Left hindlimb (tissue), 1 donor: ENCODE measurements around the gene PSMB5.

ENCODE experiments used
- DNase-seq: peaks from one replicate; pipeline ENCODE4 v3.0.0-alpha.2; 2018

Gene PSMB5

DNA sequence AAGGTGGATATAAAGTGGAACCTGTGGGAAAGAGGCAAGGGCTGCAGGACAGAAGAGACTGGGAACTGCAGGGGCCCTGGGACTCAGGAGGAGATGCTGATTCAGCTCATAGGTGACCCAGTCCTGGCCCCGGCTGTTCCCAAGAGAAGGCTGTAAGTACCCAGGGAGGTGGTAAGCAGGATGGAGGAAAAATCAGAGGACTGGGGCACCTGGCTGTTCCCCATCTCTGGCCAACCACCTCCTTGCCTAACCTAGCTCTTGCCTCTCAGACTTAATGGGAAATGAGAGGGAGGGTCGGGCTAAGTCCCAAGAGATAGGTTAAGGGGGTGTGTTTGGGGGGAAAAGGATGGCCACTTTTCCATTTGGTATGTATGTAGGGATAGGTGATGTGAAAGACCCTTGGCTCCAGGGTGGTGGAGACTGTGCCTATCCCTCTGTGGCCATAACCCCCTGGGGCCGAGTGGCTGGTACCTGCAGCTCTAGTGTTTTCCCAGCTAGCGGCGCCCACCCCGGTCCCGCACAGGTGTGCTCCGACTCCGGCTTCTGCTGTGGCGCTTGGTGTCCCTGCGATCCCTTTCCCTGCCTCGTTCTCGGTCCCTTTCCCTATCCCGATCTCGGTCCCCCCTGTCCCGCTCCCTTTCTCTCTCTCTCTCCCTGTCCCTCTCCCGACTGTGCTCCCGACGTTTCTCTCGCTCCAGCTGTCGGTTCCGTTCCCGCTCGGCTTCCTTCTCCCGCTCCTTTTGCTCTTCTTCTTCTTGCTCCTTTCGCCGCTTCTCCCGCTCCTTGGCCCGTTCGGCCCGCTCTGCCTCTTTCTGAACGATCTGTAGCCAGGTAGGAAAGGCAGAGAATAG, 24.2 kb upstream of the PSMB5 start:
- DNase-seq, result no peak

DNA sequence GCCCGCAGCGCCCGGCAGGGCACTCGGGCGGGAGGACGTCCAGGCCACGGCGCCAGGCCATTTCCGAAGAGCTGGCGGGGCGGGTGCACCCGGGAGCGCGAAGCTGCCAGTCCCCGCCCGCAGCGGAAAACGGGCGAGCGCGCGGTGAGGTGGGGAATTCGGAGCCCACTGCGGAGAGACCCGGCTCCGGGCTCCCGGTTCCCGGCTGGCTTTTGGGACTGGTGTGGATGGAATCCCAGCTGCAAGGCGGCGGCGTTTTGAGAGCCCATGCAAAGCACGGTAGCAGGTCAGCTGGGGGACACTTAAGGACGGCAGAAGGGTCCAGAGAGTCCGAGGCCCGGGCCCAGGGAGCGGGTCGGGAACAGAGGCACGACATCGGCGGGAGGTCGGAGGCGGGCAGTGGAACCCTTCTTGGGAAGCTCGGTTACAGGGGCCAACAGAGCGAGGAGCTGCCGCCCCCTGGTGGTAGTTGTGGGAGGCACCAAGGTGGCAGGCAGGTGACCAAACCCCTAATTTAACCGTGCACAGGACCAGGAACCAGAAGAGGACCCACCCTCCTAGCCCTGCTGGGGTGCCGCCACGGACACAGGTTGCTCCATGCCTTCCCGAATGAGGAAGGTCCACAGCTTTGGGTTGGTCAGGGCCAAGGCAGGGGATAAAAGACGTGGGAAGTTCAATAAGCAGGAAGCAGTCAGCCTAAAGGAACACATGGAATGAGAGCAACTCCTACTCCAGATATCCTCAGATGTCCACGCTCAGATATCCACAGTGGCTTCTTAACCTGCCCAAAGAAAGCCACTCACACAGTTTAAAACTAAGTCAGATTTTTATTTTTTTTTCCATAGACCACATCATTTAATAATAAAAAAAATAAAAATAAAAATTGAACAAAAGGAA, 23.3 kb upstream of the PSMB5 start:
- DNase-seq, result peak; percentile 91

DNA sequence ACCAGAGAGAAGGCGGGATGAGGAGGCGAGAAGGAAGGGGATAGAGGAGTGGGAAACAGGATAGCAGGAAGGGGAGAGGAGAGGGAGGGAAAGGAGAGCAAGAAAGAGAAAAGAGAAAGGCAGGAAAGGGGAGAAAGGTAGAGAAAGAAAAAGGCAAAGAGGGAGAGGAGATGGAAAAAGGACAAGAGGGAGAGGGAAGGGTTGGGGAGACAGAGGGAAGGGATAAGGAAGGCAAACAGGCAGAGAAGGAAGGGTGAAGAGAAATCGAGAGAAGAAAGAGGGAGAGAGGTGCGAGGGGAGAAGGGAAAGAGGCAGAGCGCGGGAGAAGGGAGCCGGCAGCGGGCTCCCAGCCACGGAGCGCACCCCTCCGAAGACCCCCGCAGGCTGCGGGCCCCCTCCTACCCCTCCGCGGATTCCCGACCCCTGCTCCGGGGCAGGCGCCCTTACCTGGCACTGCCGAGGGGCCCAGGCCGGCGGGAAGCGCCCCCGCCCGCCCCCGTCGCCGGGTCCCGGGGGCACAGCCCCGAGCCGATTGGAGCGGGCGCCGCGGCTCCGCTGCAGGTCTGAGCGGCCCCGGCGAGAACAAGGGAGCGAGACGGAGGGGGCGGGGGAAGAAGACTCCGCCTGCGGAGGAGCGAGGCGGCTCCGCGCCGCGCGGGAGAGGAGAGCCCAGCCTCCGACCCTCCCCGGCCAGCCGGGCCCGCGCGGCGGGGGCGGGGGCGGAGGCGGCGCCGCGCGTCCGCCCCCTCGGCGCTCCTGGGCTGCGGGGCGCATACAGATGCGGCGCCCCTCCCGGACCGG, 22.5 kb upstream of the PSMB5 start, which contains the start of gene CDH24:
TSS of gene CDH24 (minus strand) at position 565 of the 801 bp plus-strand sequence. CDS start 1,787 bp downstream, outside the sequence.
- DNase-seq, result peak; percentile 84

DNA sequence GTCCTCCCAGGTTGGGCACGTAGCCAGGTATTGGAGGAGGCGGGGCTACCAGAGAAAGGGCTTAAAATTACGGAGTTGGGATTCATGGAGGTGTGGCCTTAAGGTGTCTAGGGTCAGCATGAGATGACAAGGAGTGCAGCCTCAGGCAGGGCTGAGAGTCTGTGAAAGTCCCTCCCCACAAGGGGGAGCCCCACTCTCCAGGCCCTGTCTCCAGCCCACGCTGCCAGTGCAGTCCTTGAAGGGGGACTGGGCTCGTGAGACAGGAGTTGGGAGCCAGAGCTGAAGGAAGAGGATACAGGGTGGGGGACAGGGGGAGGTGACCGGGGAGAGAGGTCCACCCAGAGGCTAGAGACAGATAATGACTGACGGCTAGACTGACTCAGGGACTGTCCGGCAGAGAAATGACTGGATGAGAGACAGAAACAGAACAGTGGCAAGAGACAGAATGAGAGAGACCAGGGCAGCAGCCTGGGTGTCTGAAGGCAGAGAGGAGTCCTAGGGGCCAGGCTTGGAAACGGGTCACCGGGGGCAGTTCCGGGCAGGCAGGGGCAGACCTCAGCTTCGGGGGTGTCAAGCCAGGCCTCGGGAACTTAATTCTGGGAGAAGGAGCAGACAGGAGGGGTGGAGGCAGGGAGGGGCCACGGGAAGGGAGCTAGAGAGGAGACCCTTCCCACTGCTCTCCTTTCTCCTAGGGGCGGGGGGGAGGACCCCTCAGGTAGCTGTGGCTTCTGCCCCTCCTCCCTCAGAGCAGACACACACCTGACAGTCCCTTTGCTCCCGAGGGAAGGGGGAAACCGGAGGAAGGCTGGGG, 21.6 kb upstream of the PSMB5 start:
- DNase-seq, result peak; percentile 66

DNA sequence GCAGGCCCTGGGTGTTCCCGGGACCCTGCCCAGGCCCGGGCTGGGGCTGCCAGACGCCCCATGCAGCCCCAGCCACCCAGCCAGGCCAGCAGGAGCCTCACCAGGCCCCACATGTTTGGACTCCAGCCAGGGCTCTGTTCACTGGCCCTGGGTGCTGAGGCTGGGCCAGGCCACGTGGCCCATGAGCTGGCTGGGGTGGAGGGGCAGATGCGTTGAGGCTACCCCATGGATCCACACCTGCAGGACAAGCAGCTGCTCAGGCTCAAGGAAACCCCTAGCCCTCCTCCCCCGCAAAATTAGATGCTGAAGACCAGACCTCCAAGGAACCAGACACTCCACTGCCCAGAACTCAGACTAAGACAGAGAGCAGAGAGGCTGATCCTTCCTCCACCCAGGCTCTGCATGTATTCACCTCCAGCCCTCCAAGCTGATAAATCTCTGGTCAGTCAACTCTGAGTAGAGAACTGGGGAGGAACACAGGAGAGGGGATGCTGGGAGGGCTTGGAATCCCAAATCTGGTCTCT, 21.0 kb upstream of the PSMB5 start:
- DNase-seq, result no peak

DNA sequence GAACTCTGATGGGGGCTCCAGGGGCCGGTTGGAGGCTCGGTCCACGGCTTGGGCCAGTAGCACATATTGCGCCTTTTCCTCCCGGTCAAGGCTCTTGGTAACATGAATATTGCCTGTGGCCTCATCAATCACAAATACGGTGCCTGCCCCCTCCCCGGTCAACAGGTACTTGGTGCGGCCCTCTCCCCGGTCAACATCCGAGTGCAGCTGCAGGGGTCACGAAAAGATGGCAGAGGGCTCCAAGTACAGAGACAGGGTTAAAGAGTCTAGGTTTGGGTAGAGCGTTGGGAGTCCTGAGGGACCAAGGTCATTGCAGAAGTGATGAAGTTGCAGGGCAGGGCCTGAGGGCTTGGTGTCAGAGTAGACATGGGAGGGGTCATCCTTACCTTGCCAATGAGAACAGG, 20.4 kb upstream of the PSMB5 start:
- no peak for DNase-seq

DNA sequence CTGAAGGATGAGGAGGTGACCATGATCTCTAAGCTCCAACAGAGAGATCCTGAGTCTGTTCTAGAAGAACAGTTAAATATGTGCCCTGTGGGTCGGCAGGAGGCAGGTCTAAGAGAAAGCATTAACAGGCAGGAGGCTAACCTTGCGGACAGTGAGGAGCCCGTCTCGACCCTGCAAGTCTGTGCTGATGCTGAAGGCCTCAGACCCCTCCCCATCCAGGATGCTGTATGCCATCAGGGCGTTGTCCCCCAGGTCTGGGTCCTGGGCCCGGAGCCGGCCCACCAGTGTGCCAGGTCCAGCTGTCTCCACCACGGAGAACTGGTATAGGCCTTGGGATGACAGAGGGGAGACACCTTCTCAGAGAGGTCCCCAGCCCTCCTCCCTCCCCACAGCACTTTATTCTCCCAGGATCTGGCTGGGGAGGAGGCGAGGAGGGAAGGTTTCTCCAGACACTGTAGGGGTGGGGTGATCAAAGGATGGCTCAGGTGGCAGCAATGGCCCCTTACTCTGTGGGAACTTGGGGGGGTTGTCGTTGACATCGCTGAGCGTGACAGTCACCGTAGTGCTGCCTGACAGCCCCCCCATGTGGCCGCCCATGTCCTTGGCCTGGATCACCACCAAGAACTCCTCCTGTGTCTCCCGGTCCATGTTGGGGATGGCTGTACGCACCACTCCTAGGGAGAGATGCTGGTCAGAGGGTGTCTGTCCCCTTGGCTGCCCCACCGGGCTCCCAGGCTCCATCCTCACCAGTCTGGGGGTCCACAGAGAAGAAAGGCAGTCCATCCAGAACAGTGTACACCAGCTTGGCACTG, 19.5 kb upstream of the PSMB5 start:
- no peak for DNase-seq

DNA sequence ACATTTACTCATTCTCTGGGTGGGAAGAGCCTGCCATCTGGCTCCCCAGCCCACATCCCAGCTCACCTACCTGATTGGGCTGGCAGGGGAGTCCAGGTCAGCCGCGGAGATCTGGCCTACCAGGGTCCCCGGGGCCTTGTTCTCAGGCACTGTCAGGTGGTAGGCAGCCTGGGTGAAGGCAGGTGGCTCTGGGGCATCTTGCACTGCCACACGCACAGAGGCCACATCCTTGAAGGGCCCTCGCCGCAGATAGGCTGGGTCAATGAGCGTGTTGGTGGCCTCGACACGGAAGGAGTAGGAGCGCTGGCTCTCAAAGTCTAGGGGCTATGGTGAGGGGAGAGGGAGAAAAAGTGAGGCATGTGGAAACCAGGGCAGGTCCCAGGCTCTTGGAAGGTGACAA, 18.7 kb upstream of the PSMB5 start:
- no peak for DNase-seq

DNA sequence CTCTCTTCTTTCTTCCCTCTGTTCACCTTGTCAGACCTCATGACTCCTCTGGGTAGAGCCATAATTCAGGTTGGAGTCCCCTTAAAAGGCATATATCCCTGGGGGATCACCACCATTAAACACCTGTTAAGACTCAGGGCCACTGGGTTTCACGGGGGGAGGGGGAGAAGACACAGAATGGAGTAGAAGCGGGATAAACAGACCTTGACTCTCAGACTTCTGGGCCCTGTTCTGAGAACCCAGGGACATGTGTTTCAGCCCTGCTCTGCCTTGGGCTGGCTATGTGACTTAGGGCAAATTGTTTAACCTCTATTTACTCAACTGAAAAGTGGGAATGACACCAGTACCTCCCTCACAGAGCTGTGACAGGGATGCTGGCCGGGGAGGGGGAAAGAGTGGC, 18.0 kb upstream of the PSMB5 start:
- no peak for DNase-seq

DNA sequence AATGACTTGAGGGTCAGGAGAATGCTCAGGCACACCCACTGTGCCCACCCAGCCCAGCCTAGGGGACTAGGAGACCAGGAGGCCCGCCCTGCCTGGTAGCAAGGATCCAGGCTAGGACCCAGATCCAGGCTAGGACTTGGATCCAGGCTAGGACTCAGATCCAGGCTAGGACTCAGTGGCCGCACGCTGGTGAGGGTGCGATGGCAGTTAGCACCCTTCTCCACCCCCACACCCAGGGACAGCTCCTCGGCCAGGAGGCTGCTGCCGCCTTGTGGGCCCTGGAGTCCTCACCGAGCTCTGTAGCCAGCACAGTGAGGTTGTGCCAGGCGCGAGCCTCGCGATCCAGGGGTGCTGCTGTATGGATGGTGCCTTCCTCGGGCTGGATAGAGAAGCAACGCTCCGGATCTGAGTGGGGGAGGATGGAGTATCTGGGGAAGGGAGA, 17.5 kb upstream of the PSMB5 start:
- DNase-seq, result no peak

DNA sequence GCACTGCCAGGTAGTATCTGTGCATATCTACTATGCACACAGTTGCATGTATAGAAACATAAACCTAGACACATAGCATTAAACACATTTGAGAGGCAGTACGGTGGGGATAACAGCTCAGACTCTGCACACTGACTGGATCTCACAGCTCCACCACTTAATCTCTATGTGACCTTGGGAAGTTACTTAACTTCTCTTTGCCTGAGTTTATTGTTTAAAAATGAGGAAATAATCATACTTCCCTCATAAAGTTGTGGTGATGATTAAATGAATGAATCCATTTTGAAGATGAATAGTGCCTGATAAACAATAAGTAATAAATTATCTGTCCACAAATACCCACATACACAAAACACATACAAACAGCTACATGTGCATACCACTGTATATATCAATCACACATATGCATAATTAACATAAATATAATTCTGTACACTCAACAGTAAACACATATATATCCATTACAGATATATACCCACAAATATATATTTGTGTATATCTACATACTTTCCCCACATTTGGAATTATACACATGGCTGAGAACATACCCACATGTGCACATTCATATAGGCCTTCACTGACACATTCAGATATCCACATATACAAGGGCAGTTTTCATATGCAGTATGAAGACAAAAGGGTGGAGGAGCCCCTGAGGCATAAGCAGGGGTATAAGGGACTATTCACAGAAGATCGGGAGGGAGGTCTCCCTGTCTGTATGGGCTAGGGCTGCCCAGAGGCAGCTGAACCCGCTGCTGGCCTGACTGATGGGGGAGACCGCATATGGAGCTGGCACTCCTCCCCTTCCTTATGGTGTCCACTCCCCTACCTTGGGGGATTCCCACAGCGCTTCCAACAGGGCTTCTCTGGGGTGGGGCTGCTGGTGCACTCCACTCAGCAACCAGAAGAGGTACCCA, 16.7 kb upstream of the PSMB5 start:
- no peak for DNase-seq

DNA sequence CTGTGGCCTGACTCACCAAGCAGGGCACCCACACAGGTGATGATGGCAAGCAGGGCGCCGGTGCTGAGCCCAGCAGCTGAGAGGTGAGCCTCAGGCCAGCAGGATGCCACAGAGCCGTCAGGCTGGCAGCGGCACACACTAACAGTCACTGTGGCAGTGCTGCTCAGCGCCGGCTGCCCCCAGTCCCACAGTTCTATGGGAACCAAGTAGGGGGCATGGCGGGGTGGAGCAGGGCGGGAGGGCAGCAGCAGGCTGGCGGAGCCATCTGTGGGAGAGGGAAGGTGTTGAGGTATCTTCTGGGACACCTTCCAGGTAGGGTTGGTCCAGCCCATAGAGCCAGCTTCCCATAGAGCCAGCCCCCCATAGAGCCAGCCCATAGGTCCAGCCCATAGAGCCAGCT, 14.3 kb upstream of the PSMB5 start:
- no peak for DNase-seq

DNA sequence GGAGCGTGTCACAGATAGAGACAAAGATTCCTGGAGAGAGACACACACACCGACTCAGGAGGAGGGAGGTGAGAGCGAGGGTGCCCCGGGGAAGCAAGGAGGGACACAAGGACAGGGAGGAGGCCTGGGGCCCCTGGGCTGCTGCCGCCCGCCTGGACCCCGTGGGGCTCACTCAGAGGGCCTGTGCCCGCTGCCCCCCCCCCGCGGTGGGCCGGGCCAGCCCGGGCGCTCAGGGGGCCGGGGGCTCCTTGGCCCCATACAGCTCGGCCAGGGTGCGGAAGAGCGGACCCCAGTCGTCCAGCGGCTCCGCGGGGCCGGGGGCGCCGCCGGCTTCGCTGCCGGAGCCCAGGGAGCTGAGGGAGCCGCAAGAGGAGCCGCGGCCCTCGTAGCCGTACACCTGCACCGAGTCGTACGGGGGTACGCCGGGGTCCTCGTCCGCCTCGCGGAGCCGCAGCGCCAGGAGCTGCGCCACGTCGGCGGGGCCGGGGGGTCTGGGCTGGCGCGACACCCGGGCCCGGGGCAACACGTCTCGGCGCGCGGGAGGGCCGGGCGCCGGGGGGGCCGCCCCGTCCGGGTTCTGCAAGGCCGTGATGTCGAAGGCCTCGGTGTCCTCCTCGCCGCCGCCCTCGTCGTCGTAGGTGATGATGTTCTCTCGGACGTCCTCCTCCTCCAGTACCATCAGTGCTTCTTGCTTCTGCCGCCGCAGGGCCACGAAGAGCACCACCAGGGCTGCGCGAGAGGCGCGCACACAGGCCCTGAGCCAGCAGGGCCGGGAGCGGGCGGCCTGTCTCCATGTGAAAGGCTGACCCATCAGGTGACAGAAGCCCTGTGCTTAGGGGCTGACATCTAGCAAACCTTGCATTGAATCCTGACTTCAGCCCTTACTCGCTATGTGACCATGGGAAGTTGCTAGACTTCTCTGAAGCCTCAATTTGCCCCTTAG, 13.3 kb upstream of the PSMB5 start:
- DNase-seq, result no peak

DNA sequence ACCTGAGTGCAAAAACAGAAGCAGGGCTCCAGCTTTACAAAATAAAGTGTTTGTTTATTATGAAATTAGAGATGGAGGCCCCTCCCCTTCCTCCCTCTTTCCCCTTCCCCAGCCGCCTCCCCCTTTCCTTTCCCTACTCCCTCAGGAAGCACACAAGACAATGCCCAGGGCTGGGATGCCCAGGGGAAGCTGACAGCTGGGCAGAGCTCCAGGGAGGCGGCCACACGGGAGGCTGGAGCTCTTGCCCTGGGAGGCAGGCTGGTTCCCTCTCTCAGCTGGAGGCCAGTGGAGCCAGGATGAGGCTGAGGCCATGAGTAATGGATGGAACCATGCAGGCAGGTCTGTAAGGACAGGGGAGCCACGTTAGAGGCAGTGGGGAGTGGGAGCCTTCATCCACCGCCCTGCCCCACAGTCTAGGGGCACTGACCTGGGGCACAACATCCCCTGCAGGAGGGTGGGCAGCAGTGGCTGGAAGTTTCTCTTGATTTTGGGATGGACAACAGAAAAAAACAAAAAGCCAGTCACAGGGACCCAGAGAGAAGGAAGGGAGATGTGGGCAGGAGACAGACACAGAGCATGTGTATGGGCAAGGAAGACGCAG, 12.4 kb upstream of the PSMB5 start:
- no peak for DNase-seq

DNA sequence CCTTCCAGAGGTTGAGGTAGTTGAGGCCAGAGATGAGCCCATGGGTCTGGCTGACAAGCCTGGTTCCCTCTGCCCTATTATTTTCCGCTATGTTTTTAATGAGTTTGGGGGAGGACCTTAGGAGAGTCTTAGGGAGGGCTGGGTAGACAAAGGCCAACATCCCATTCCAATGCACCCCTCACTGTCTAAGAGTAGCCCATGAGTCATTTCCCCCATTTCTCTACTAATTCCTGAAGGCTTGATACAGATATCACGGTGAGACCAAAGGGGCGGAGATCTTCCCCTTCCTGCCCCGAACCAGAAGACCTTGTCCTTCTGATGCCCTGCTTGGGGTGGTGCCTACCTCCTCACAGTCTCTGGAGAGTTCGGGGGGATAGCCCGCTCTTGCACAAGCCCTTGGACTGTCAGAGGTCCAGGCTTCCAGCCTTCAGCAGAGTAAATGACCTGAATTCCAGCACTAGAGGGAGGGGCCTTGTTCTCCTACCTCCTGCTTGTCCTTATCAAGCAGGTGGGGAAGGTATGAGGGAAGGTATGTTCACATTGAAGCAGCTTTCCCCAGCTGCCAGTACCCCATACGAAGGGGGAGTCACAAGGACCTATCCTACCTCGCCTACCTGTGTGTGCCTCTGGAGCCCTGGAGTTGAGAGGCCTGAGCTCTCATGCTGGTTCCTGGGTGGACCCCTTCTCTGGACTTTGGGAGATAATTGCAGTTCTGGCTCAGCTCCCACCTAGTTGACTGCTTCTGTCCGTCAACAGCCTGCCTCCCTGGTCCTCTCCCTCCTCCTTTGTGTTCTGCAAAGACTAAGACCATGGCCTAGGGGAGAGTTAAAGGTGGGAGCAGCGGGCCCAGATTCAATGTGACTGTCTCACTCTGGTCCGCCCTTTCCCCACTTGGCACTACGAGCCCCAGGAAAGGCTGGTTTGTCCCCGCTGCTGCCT, 11.0 kb upstream of the PSMB5 start:
- DNase-seq, result no peak

DNA sequence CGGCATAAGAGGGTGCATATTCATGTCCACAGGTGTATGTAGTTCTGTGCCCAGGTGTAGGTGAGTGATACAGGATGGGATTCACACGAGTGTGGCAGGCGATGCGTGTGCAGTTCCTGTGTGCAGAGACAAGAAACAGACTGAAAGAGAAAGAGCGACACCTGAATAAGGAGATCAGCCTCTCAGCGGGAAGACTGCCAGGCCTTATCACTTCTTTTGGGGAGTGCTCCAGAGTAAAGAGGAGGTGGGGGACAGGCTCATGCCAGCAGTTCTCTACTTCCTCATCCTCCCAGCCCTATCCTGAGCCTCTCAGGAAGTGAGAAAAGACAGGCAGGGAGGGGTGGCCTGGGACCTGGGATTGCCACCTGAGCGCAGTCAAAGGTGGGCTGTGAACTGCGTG, 10.1 kb upstream of the PSMB5 start:
- no peak for DNase-seq

DNA sequence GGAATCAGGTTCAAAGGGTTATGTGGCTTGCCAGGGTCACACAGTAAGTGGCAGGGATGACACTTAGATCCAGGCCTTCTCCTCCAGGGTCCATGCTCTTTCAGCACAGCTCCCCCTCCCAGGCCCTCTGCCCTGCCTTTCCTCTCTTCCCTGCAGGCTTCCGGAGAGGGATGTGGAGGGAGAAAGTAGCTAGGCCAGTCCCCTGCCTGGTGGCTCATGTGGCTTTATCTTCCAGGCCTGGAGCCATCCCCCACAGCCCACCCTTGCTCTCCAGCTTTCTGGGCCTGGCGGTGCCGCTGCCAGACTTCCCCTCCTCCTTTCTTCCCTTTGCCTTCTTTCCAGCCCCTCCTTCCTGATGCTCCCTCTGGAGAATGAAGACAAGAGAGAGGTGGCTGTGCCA, 9.1 kb upstream of the PSMB5 start:
- DNase-seq, result no peak
